ENCODE measurements around the gene HDAC4. TPM values are rescaled to one million over a fixed set of nuclear protein-coding genes. Genes with fewer than 3 reads are reported as not detected.

HDAC4 gene
- total RNA-seq, 1 donor from 2014 or later = 33.9 TPM

- no peak for ATAC-seq
These were observed 31.8 kb downstream of the HDAC4 start for GRCh38 chr2:239368906-239369552.

DNA sequence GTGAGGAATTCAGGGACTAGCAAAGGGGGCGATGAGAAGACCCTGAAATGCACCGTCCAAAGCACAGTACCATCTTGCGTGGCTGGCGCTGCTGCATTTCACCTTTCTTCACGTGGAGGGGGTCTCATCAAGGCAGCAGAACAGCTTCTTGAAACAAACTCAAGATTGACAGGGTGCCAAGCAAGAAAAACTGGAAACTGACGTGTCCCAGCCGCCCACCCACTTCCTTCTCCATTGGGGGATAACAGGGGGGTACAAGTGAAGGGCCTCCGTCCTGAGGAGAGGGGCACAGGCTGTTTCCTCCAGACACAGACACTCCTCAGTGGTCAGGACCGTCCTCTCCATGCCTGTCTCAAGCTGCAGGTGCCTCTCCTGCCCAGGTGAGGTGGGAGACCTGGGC, 32.5 kb downstream of the HDAC4 start:
- ATAC-seq = no peak

DNA sequence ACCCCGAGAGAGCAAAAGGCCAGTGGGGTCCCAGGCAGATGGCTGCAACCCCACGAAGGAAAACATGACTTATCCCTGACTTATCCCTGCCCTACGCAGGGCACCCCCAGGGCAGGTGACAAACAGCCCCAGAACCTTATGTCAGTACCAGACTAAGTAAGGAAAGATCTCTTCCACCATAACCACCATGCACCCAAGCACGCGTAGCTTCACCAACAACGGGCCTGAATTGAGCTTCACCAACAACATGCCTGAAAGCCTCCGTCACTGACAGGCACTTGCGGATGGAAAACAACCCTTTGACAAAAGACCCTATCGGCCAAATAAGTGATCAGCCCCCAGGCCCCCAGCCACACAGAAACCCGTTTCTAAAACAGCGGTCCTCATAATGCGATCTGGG, 34.1 kb downstream of the HDAC4 start:
- no peak for ATAC-seq

- no peak for ATAC-seq
These were observed 34.9 kb downstream of the HDAC4 start for GRCh38 chr2:239365782-239366435.

GRCh38 chr2:239365071-239365781, 35.6 kb downstream of the HDAC4 start:
- ATAC-seq = no peak

- ATAC-seq = no peak
These were observed 36.7 kb downstream of the HDAC4 start for GRCh38 chr2:239363946-239364637.

DNA sequence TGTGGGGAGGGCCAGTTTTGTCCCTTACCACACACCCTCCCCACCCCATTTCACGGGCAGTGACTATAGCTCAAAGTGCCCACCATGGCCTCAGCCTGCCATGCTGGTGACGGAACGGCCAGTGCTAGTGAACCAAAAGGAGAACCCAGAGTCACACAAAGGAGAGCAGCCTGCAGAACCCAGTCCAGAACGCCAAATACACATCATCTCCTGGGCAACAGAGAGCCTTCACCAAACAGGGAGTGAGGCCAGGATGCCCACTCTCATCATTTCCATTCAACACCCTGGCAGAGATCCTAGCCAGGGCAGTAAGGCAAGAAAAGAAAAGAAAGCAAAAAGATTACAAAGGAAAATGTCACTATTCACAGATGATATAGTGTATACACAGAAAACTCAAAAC, 38.3 kb downstream of the HDAC4 start:
- no peak for ATAC-seq

DNA sequence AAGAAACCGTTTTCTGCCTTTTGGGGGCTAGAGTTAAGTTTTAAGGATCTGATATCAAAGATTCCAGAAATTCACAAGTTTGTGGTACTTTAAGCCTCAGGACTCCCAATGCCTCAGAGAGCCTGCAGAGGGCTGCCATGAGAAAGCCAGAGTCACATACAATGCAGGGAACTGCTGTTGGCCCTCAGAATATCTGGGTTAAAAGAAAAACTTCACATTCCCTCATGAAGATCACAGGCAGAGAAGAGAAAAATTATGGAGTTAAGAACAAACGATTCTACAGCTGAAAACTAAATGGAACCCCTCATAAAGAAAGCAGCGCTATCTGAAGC, 39.5 kb downstream of the HDAC4 start:
- ATAC-seq = no peak

- ATAC-seq = peak; percentile 69
These were observed 40.2 kb downstream of the HDAC4 start for GRCh38 chr2:239360421-239361310.

- no peak for ATAC-seq
These were observed 40.8 kb downstream of the HDAC4 start for GRCh38 chr2:239360008-239360407.

DNA sequence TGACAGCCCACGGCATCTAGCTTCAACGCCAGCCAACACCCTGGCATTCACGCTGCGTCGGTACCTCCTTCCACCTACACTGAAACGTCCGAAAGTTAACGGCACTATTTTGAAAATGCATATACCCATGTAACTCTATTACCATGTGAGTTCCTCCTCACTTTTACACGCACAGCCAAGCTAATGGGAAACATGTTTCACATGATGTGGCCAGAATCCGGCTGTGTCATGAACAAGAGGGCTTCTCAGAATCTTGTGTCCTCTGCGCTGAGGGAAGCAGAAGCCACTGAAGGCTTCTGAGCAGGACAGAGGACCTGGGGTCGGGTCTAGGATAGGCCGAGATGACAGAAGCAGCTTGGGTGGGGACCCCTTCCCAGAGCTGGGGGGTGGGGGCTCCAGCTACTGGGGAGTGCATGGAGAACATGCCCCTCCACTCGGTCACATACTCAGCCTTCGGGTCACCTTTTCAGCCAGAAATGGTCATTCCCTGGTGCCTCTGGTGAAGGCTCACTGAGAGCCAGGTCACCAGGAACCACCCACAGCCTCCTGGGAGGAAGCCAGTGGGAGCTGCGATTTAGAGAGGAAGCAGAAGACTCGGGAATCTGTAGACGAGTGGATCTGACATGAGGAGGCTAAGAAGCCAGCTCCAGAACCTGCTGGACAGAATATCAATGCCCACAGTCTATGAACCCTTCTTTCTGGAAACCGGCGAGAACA, 41.5 kb downstream of the HDAC4 start:
- no peak for ATAC-seq

- no peak for ATAC-seq
These were observed 42.6 kb downstream of the HDAC4 start for GRCh38 chr2:239358062-239358754.

DNA sequence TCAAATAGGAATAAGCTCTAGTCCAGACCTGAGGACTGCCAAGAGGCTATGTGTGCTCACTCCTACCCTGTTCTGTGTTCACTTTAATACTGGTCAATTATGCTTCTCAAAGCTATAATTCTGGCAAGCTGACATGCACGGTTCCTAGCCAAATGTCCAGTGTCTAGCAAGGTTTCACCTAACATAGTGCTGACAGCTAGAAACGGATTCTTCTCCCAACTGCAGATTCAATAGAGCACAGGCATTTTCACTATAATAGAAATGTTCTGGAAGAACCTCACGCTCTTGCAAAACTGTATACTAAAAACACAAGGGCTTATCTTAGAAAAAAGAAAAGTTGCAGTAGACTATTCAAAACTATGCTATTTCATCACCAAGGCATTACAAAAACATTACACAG, 45.1 kb downstream of the HDAC4 start:
- ATAC-seq = no peak

- ATAC-seq = no peak
These were observed 45.7 kb downstream of the HDAC4 start for GRCh38 chr2:239355139-239355538.

DNA sequence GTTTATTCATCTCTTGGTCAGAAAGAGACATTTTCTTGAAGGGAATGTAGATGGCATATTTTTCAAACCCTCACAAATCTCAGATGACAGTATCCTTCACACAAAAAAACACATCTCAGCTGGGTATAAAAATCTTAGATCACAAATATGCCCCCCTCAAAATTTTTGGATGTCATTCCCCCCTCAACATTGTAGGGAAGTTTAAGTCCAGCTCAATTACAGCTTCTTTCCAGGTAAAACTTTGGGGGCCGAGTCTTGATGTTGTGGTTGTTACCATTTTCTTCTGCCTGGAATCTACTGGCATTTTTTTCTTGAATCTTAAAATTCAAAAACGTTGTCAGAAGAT, 46.1 kb downstream of the HDAC4 start:
- no peak for ATAC-seq

DNA sequence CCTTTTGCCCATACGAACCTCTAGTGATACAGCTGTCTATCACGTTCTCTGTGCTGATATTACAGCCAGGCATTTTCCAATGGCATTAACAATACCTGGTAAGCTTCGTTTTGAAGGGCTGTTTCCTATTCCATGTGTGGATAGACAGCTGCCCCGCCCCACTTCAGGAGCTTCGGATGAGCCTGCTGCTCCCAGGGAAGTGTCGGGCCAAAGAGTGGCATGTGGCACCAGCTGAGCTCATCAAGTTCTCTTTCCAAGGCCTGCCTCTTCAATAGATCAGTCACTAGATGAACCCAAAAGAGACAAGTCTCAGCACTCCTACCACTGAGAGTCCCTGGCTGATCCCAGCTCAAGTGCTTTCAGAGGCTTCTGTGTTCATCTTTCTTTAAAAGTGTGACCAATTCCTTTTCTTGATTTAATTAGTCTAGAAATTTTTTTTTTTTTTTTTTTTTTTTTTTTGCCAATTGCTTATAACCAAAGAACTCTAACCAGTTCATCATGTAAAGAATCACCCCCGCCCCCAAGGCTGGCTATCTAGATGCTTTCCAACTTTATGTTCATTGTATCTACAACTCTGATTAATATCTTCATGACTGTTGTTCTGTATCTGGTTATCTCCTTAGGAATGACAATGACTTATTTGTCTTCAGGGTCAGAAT, 46.6 kb downstream of the HDAC4 start:
- ATAC-seq = no peak

DNA sequence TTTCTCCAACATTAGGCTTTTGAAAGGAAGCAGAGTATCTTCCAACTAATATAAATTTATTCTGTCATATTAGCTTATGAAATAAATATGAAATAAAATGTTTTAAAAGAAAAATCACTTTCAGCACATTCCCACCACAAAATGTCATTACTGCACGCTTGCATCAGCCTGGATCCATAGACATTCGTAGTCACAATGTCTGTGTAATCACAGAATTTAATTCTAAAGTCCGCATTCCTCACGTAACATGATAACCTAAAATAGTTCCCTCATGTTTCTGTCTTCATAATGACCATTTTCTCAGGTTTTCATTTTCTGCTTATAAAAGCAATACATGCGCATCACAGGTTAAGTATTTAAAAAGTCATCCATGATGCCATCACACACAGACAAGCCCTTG, 47.1 kb downstream of the HDAC4 start:
- ATAC-seq = no peak

GRCh38 chr2:239351687-239352086, 49.1 kb downstream of the HDAC4 start:
- ATAC-seq = no peak

- peak; percentile 70 for ATAC-seq
These were observed 51.2 kb downstream of the HDAC4 start for GRCh38 chr2:239349453-239350135.
